Thyroid gland (tissue), 4 donors: ENCODE data around the gene SVBP. TPM values are rescaled to one million over a fixed set of nuclear protein-coding genes. Genes with fewer than 3 reads are reported as not detected.

Experiments
- DNase-seq, 2 donors: peaks; one replicate each; pipeline ENCODE4 v3.0.0-alpha.2; 2019
- H3K27ac ChIP-seq, 3 donors: fragments of 200-600 bp; sonication (generic); 1 replicate in 2 of 3; 2 replicates in 1 of 3; pipeline ENCODE4 v1.5.1; 2016 to 2019; ENCODE audit warnings: mild to moderate bottlenecking in 1 of 3, moderate library complexity in 1 of 3
- H3K27me3 ChIP-seq: fragments of 200-600 bp; sonication (generic); one replicate; pipeline ENCODE4 v1.5.1; 2019
- H3K36me3 ChIP-seq, 2 donors: fragments of 200-600 bp; sonication (generic); one replicate each; pipeline ENCODE4 v1.5.1; 2016 to 2019
- H3K4me1 ChIP-seq, 2 donors: fragments of 200-600 bp; sonication (generic); one replicate each; pipeline ENCODE4 v1.5.1; 2017 to 2019
- H3K4me3 ChIP-seq, 3 donors: fragments of 200-600 bp; sonication (generic); replicated peaks in 1 of 3; 1 replicate in 2 of 3; 2 replicates in 1 of 3; pipeline ENCODE4 v1.5.1; 2016; ENCODE audit warnings: mild to moderate bottlenecking in 1 of 3
- H3K9me3 ChIP-seq: fragments of 200-600 bp; sonication (generic); one replicate; pipeline ENCODE4 v1.5.1; 2017
- POLR2A ChIP-seq, 2 donors: fragments of 450-650 bp; IDR thresholded peaks; one replicate each; pipeline ENCODE4 v1.6.1; 2017; ENCODE audit warnings: antibody characterized with exemption in 2 of 2, mild to moderate bottlenecking in 2 of 2, moderate library complexity in 1 of 2
- WGBS, 2 donors: methylation state at CpG; one replicate each; pipeline ENCODE4 v1.1.5; 2017; 5-methylcytosine and 5-hydroxymethylcytosine counted together
- intact Hi-C: fragments of 100-400 bp; cut with DNase I; formaldehyde crosslinking; loops from one replicate; pipeline ENCODE4 v1.15.1; 2023
- total RNA-seq, 4 donors: library from RNA; depleted of rRNA; stranded (reverse); fragments of >200 nt; gene quantifications; one replicate each; pipeline ENCODE4 v1.2.3, GENCODE V29; 2016
- TF ChIP-seq, protein P1 (sequence below), 6 experiments: fragments of 200-600 bp in 3 of 6; fragments of 450-650 bp in 3 of 6; sonication (generic) in 3 of 6; IDR thresholded peaks; one replicate each; pipeline ENCODE4 v1.5.1; 2016 to 2019; ENCODE audit warnings: antibody characterized with exemption in 6 of 6, mild to moderate bottlenecking in 2 of 6, inconsistent platforms in 1 of 6, moderate library complexity in 1 of 6

Gene SVBP
- total RNA-seq, 4 donors from 2014 or later = 20.4 to 29.0 (median 21.6) TPM

GRCh38 chr1:42769811-42770210 lies 47.4 kb downstream of the SVBP start:
- intact Hi-C loops = loop anchor here (5.0 kb wide), 1 partner anchor 47 kb away; the partner anchor contains the start of genes ERMAP and SVBP
- no peak for TF ChIP-seq POLR2A (IDR thresholded peaks at IDR 0.05)
- TF ChIP-seq, protein P1, sequence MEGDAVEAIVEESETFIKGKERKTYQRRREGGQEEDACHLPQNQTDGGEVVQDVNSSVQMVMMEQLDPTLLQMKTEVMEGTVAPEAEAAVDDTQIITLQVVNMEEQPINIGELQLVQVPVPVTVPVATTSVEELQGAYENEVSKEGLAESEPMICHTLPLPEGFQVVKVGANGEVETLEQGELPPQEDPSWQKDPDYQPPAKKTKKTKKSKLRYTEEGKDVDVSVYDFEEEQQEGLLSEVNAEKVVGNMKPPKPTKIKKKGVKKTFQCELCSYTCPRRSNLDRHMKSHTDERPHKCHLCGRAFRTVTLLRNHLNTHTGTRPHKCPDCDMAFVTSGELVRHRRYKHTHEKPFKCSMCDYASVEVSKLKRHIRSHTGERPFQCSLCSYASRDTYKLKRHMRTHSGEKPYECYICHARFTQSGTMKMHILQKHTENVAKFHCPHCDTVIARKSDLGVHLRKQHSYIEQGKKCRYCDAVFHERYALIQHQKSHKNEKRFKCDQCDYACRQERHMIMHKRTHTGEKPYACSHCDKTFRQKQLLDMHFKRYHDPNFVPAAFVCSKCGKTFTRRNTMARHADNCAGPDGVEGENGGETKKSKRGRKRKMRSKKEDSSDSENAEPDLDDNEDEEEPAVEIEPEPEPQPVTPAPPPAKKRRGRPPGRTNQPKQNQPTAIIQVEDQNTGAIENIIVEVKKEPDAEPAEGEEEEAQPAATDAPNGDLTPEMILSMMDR (IDR thresholded peaks at IDR 0.05) = no peak

GRCh38 chr1:42768172-42768571 lies 49.0 kb downstream of the SVBP start:
- no peaks in the 10 kb centered on the region for H3K9me3 ChIP-seq
- WGBS, 2 donors = 78 to 85% methylated on average over 2 of the region's 2 CpGs
- no peaks in the 10 kb centered on the region for H3K36me3 ChIP-seq
- no peaks in the 10 kb centered on the region for H3K27me3 ChIP-seq
- peak overlapping the region in 1 of 3 donors; percentile 97 for H3K4me3 ChIP-seq
- TF ChIP-seq POLR2A (IDR thresholded peaks at IDR 0.05) = no peak
- TF ChIP-seq, protein P1 (IDR thresholded peaks at IDR 0.05) = no peak
- H3K4me1 ChIP-seq = peaks cover 10 to 23% of the 10 kb centered on the region in 2 donors
- intact Hi-C loops = loop anchor here (5.0 kb wide), 1 partner anchor 49 kb away; the partner anchor contains the start of genes ERMAP and SVBP
- no peak overlapping the region for H3K27ac ChIP-seq
- DNase-seq = no peak

More at GRCh38 chr1:42769811-42770210, 47.4 kb downstream of the SVBP start:
- no peak overlapping the region for H3K27ac ChIP-seq
- 92 to 93% methylated on average over 3 of the region's 3 CpGs for WGBS, 2 donors
- no peaks in the 10 kb centered on the region for H3K27me3 ChIP-seq
- H3K9me3 ChIP-seq = no peaks in the 10 kb centered on the region
- peaks cover under 1 to 5% of the 10 kb centered on the region in 2 donors for H3K36me3 ChIP-seq
- peaks cover 9 to 21% of the 10 kb centered on the region in 2 donors for H3K4me1 ChIP-seq
- no peak for DNase-seq
- H3K4me3 ChIP-seq = no peak overlapping the region

DNA sequence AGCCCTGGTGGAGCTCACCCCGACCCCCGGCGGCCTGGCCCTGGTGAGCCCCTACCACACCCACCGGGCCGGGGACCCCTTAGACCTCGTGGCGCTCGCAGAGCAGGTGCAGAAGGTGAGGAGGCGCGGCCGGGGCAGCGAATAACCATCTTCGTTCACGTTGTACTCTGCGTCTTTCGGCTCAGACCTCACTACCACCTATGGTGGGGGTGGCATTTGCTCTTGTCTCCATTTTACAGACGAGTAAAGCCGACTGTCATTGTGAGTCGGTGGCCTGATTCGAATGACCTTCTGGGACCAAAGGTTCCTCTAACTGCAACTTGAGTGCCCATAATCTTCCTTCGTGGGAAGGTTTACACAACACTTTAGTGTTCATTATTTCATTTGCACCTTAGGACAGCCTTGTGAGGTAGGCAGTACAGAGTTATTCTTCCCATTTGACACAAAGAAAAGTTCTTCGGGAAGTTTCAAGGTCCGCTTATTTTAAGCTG lies 49.6 kb downstream of the SVBP start:
- Histone ChIP-seq H3K4me3 (peak overlapping the region; percentile 86 to 100 (median 97)), H3K27me3 (no peaks in the 10 kb centered on the region), H3K27ac (peak overlapping the region; percentile 31 to 76 (median 76)), H3K9me3 (no peaks in the 10 kb centered on the region), H3K36me3 (peaks cover 0 to 1% of the 10 kb centered on the region in 2 donors), H3K4me1 (peaks cover 10 to 23% of the 10 kb centered on the region in 2 donors)
- DNase-seq = no peak
- TF ChIP-seq POLR2A (IDR thresholded peaks at IDR 0.05) = no peak
- TF ChIP-seq, protein P1 (IDR thresholded peaks at IDR 0.05) = no peak
- WGBS, 2 donors = 2 to 4% methylated on average over 9 to 15 of the region's 23 CpGs
- intact Hi-C loops = loop anchor here (5.0 kb wide), 1 partner anchor 50 kb away; the partner anchor contains the start of genes ERMAP and SVBP

GRCh38 chr1:42766741-42767509 lies 50.3 kb downstream of the SVBP start, which contains the start of the genes C1orf50 and P3H1:
TSS of gene C1orf50 (plus strand) at chr1:42767249. CDS start at chr1:42767312, 63 bp downstream.
TSS of gene P3H1 (minus strand) at chr1:42767028. CDS start at chr1:42766971, 57 bp downstream.
- TF ChIP-seq, protein P1 (IDR thresholded peaks at IDR 0.05) = no peak
- TF ChIP-seq POLR2A (IDR thresholded peaks at IDR 0.05) = peak; percentile 80 to 98
- Histone ChIP-seq H3K36me3 (peaks cover 0 to 4% of the 10 kb centered on the region in 2 donors), H3K27ac (peak within 1 kb of the TSS; percentile 69 to 79 (median 76)), H3K9me3 (no peaks in the 10 kb centered on the region), H3K4me3 (peak within 1 kb of the TSS; percentile 93 to 100 (median 97)), H3K4me1 (peaks cover 10 to 23% of the 10 kb centered on the region in 2 donors), H3K27me3 (no peaks in the 10 kb centered on the region)
- WGBS, 2 donors = 0% methylated on average over 2 to 14 of the region's 82 CpGs
- peak; percentile 100 for DNase-seq
- intact Hi-C loops = loop anchor here (5.0 kb wide), 1 partner anchor 50 kb away; the partner anchor contains the start of genes ERMAP and SVBP
